NCI-H69 (cell line): ENCODE data around the gene MACROD2.
"Not testable (repeated sequence)": the region's sequence is repeated elsewhere in the genome, so short reads cannot be mapped to it uniquely, and the experiment has no call there.

Experiments
- DNase-seq: peaks from one replicate; lab custom pipeline; 2025; lab: John Stamatoyannopoulos, UW

Gene MACROD2

GRCh38 chr20:15515691-15516090 is 1520.4 kb downstream of the MACROD2 start:
- DNase-seq, result no peak

- DNase-seq, result peak; percentile 26
Measured at GRCh38 chr20:15520930-15521524, 1525.7 kb downstream of the MACROD2 start.

- DNase-seq, result no peak
Measured at GRCh38 chr20:15523400-15523799, 1528.1 kb downstream of the MACROD2 start.

- no peak for DNase-seq
Measured at GRCh38 chr20:15528391-15529111, 1533.2 kb downstream of the MACROD2 start.

GRCh38 chr20:15535863-15536262 is 1540.5 kb downstream of the MACROD2 start:
- no peak for DNase-seq

- not testable (repeated sequence) for DNase-seq
Measured at GRCh38 chr20:15537200-15537599, 1541.9 kb downstream of the MACROD2 start.

GRCh38 chr20:15542655-15543054 is 1547.3 kb downstream of the MACROD2 start:
- DNase-seq, result no peak

GRCh38 chr20:15544742-15545141 is 1549.4 kb downstream of the MACROD2 start:
- DNase-seq, result no peak

- DNase-seq, result no peak
Measured at GRCh38 chr20:15546525-15547023, 1551.3 kb downstream of the MACROD2 start.

- no peak for DNase-seq
Measured at GRCh38 chr20:15547119-15547518, 1551.8 kb downstream of the MACROD2 start.

- no peak for DNase-seq
Measured at GRCh38 chr20:15550116-15550870, 1555.0 kb downstream of the MACROD2 start.

GRCh38 chr20:15555913-15556312 is 1560.6 kb downstream of the MACROD2 start:
- DNase-seq, result peak; percentile 20

GRCh38 chr20:15556869-15557268 is 1561.6 kb downstream of the MACROD2 start:
- DNase-seq, result peak; percentile 23

GRCh38 chr20:15561070-15561569 is 1565.8 kb downstream of the MACROD2 start:
- DNase-seq, result no peak

- no peak for DNase-seq
Measured at GRCh38 chr20:15561707-15562404, 1566.5 kb downstream of the MACROD2 start.

GRCh38 chr20:15563836-15564235 is 1568.5 kb downstream of the MACROD2 start:
- no peak for DNase-seq

GRCh38 chr20:15564981-15565380 is 1569.7 kb downstream of the MACROD2 start:
- no peak for DNase-seq

GRCh38 chr20:15565786-15566185 is 1570.5 kb downstream of the MACROD2 start:
- no peak for DNase-seq

GRCh38 chr20:15567219-15567618 is 1571.9 kb downstream of the MACROD2 start:
- no peak for DNase-seq

GRCh38 chr20:15570156-15570555 is 1574.8 kb downstream of the MACROD2 start:
- no peak for DNase-seq

GRCh38 chr20:15571056-15571455 is 1575.7 kb downstream of the MACROD2 start:
- DNase-seq, result no peak

GRCh38 chr20:15575255-15575654 is 1579.9 kb downstream of the MACROD2 start:
- DNase-seq, result no peak
